GM12872 (cell line): Measurements from ENCODE around the gene STARD4.

ENCODE experiments used
- CTCF ChIP-seq: IDR thresholded peaks from 3 replicates; pipeline ENCODE4 v1.5.1; 2011; ENCODE audit warnings: low read depth, mild to moderate bottlenecking, low read length, moderate library complexity; ENCODE audit not compliant: insufficient read depth

Gene STARD4

GRCh38 chr5:111447822-111448221, 64.5 kb downstream of the STARD4 start:
- no peak for TF ChIP-seq CTCF

- no peak for TF ChIP-seq CTCF
These were observed 65.2 kb downstream of the STARD4 start for GRCh38 chr5:111447099-111447498.
